GM19035 (cell line): Measurements from ENCODE around the gene MT1M.
"Not testable (repeated sequence)": the region's sequence is repeated elsewhere in the genome, so short reads cannot be mapped to it uniquely, and the experiment has no call there.

ENCODE experiments used
- ATAC-seq: cut with Tn5 transposase; IDR thresholded peaks from one replicate; pipeline ENCODE4 v1.9.1; 2021; ENCODE audit not compliant: unreplicated experiment

The MT1M gene

GRCh38 chr16:56608043-56608875, 24.2 kb upstream of the MT1M start, which contains the start of gene MT2A:
Gene MT2A, plus strand, starts transcription at chr16:56608584. Its CDS starts 72 bp downstream, at chr16:56608656.
- ATAC-seq, result peak; percentile 85

GRCh38 chr16:56608876-56609462, 23.5 kb upstream of the MT1M start:
- ATAC-seq, result peak; percentile 2

- no peak for ATAC-seq
Measured at GRCh38 chr16:56609463-56609921, 23.0 kb upstream of the MT1M start.

GRCh38 chr16:56610017-56610608, 22.3 kb upstream of the MT1M start:
- ATAC-seq, result no peak

GRCh38 chr16:56610609-56611111, 21.8 kb upstream of the MT1M start:
- ATAC-seq, result no peak

- ATAC-seq, result no peak
Measured at GRCh38 chr16:56611281-56611833, 21.1 kb upstream of the MT1M start.

- no peak for ATAC-seq
Measured at GRCh38 chr16:56613706-56614105, 18.8 kb upstream of the MT1M start.

GRCh38 chr16:56614549-56614991, 17.9 kb upstream of the MT1M start:
- no peak for ATAC-seq

- ATAC-seq, result no peak
Measured at GRCh38 chr16:56615353-56615752, 17.1 kb upstream of the MT1M start.

- no peak for ATAC-seq
Measured at GRCh38 chr16:56616608-56617211, 15.7 kb upstream of the MT1M start.

- ATAC-seq, result no peak
Measured at GRCh38 chr16:56617212-56618085, 15.0 kb upstream of the MT1M start.

- no peak for ATAC-seq
Measured at GRCh38 chr16:56618138-56618537, 14.3 kb upstream of the MT1M start.

- no peak for ATAC-seq
Measured at GRCh38 chr16:56620339-56620897, 12.0 kb upstream of the MT1M start.

GRCh38 chr16:56621665-56622445, 10.6 kb upstream of the MT1M start:
- ATAC-seq, result not testable (repeated sequence)

- ATAC-seq, result not testable (repeated sequence)
Measured at GRCh38 chr16:56623184-56623583, 9.3 kb upstream of the MT1M start.

- no peak for ATAC-seq
Measured at GRCh38 chr16:56623637-56624036, 8.8 kb upstream of the MT1M start.

GRCh38 chr16:56625140-56625942, 7.1 kb upstream of the MT1M start, which contains the start of gene MT1E:
Gene MT1E, plus strand, starts transcription at chr16:56625781. Its CDS starts 71 bp downstream, at chr16:56625852.
- ATAC-seq, result no peak
